Neuron (in vitro differentiated cells): ENCODE results near the gene ARL14EPL.
"Not testable (repeated sequence)": the region's sequence is repeated elsewhere in the genome, so short reads cannot be mapped to it uniquely, and the experiment has no call there.

Experiments
- H2AFZ ChIP-seq: one replicate; pipeline ENCODE4 v1.6.1; 2013; ENCODE audit warnings: low read depth, mild to moderate bottlenecking, inconsistent platforms, low read length, moderate library complexity
- H3K27me3 ChIP-seq: one replicate; pipeline ENCODE4 v1.6.1; 2013; ENCODE audit warnings: low read length; ENCODE audit not compliant: insufficient read depth
- H3K36me3 ChIP-seq: one replicate; pipeline ENCODE4 v1.6.1; 2013; ENCODE audit warnings: low read length; ENCODE audit not compliant: insufficient read depth
- H3K4me1 ChIP-seq: one replicate; pipeline ENCODE4 v1.6.1; 2013; ENCODE audit warnings: low read length; ENCODE audit not compliant: insufficient read depth
- H3K4me3 ChIP-seq: 2 replicates; pipeline ENCODE4 v1.5.1; 2013; ENCODE audit warnings: mild to moderate bottlenecking, low read length, moderate library complexity
- H3K9me3 ChIP-seq: one replicate; pipeline ENCODE4 v1.6.1; 2013; ENCODE audit warnings: low read length

Gene ARL14EPL

GRCh38 chr5:116071211-116071610, 38.9 kb downstream of the ARL14EPL start:
- H3K27me3 ChIP-seq, result no peaks in the 10 kb centered on the region

DNA sequence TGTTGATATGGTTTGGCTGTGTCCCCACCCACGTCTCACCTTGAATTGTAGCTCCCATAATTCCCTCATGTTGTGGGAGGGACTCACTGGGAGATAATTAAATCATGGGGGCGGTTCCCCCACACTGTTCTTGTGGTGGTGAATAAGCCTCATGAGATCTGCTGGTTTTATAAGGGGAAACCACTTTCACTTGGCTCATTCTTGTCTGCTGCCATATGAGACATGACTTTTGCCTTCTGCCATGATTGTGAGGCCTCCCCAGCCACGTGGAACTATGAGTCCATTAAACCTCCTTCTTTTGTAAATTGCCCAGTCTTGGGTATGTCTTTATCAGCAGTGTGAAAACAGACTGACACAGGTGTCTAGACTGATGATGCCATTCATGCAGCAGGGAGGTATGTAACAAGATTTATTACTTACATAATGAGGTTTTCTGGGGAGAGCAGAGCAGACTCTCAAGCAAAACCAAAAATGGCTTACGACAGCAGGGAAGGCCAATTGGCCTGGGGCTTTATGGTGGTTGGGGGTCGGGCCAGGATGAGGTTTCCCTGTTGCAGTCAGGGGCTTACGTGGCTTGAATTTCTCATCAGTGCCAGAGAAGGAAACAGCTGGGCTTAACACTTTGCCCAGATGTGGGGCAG, 43.0 kb downstream of the ARL14EPL start:
- no peak overlapping the region for H2AFZ ChIP-seq
- no peaks in the 10 kb centered on the region for H3K36me3 ChIP-seq
- H3K4me1 ChIP-seq, result no peaks in the 10 kb centered on the region
- no peak overlapping the region for H3K4me3 ChIP-seq
- no peaks in the 10 kb centered on the region for H3K9me3 ChIP-seq
- no peaks in the 10 kb centered on the region for H3K27me3 ChIP-seq

More at GRCh38 chr5:116071211-116071610, 38.9 kb downstream of the ARL14EPL start:
- Histone ChIP-seq H2AFZ (no peak overlapping the region), H3K9me3 (no peaks in the 10 kb centered on the region), H3K4me1 (peaks cover 2% of the 10 kb centered on the region), H3K36me3 (no peaks in the 10 kb centered on the region), H3K4me3 (no peak overlapping the region)

GRCh38 chr5:116076496-116076895, 44.2 kb downstream of the ARL14EPL start:
- Histone ChIP-seq H3K36me3 (no peaks in the 10 kb centered on the region), H3K9me3 (no peaks in the 10 kb centered on the region), H3K27me3 (no peaks in the 10 kb centered on the region), H2AFZ (no peak overlapping the region), H3K4me3 (no peak overlapping the region), H3K4me1 (no peaks in the 10 kb centered on the region)

GRCh38 chr5:116078199-116078598, 45.9 kb downstream of the ARL14EPL start:
- Histone ChIP-seq H3K4me1 (no peaks in the 10 kb centered on the region), H3K9me3 (no peaks in the 10 kb centered on the region), H3K27me3 (no peaks in the 10 kb centered on the region), H3K4me3 (no peak overlapping the region), H3K36me3 (no peaks in the 10 kb centered on the region), H2AFZ (no peak overlapping the region)

DNA sequence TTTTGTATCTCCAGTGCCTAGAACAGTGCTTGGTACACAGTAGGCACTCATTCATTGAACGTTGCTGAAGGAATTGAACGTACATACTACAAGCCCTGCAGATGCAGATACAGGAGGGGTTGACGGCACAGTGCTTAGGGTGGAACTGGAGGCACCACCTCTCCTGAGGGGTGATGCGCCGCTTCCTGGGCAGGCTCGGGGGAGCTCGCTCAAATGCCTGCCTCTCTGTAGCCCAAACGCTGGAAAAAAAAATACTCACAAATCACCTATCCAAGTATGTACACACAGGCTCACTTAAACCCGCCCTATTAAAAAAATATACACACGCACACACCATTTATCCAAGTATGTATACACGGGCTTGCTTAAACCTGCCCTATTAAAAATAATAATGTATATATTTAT, 52.0 kb downstream of the ARL14EPL start:
- peaks cover 15% of the 10 kb centered on the region for H3K4me1 ChIP-seq
- no peaks in the 10 kb centered on the region for H3K27me3 ChIP-seq
- H3K36me3 ChIP-seq, result no peaks in the 10 kb centered on the region
- no peak overlapping the region for H2AFZ ChIP-seq
- peak overlapping the region; percentile 56 for H3K4me3 ChIP-seq
- H3K9me3 ChIP-seq, result no peaks in the 10 kb centered on the region

DNA sequence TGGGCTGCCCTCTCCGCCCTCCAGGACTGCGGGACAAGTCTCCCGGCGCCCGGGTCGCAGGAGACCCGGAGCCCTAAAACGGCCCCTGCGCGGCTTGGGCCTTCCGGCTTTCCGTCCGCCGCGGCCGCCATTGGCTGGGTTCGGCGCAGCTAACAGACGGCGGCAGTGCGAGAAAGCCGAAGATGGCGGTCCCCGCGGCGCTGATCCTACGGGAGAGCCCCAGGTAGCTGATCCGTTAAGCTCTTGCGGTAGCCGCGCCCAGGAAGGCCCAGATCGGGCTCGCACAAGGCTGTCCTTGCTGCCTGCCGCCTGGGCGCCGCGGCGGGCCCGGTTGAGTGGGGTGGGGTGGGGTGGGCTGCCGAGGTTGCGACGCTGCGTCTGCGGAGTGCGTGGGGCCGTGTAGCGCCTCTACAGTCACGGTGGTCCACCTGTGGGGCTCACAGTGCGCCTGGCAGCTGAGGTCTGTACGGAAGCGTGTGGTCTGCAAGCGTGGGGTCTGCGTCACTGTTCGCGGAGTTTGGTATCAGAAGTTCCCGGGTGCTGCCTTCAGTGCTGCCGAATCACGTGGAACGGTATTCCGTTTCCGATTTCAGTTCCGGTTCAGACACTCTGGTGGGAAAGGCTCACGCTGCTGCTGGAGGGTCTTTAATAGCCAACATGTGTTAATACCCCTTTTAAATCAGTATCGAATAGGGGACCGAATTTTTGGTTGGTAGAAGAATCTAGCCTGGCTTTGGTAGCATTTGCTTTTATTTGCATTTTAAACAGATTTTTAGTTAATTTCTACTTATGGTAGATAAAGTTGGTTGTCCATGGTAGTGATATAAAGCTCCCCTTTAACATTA, 52.8 kb downstream of the ARL14EPL start, which contains the start of gene COMMD10:
TSS of gene COMMD10 (plus strand) at position 155 of the 845 bp plus-strand sequence.
- H3K4me1 ChIP-seq, result peaks cover 15% of the 10 kb centered on the region
- peak within 1 kb of the TSS; percentile 56 for H3K4me3 ChIP-seq
- no peaks in the 10 kb centered on the region for H3K36me3 ChIP-seq
- H3K27me3 ChIP-seq, result no peaks in the 10 kb centered on the region
- no peaks in the 10 kb centered on the region for H3K9me3 ChIP-seq
- peak within 1 kb of the TSS; percentile 77 for H2AFZ ChIP-seq

GRCh38 chr5:116086309-116086708, 54.0 kb downstream of the ARL14EPL start:
- not testable (repeated sequence) for H3K36me3 ChIP-seq, H3K27me3 ChIP-seq, H3K9me3 ChIP-seq, H2AFZ ChIP-seq
- Histone ChIP-seq H3K4me1 (peaks cover 15% of the 10 kb centered on the region), H3K4me3 (peak overlapping the region; percentile 56)

- Histone ChIP-seq H3K4me1 (peaks cover 15% of the 10 kb centered on the region), H3K36me3 (peaks cover 13% of the 10 kb centered on the region), H3K27me3 (no peaks in the 10 kb centered on the region), H3K9me3 (no peaks in the 10 kb centered on the region), H3K4me3 (no peak overlapping the region), H2AFZ (no peak overlapping the region)
Measured at GRCh38 chr5:116088062-116088461, 55.8 kb downstream of the ARL14EPL start.

GRCh38 chr5:116090302-116090701, 58.0 kb downstream of the ARL14EPL start:
- Histone ChIP-seq H3K4me3 (no peak overlapping the region), H3K4me1 (peaks cover 8% of the 10 kb centered on the region), H2AFZ (no peak overlapping the region), H3K36me3 (peaks cover 35% of the 10 kb centered on the region), H3K9me3 (no peaks in the 10 kb centered on the region), H3K27me3 (no peaks in the 10 kb centered on the region)

DNA sequence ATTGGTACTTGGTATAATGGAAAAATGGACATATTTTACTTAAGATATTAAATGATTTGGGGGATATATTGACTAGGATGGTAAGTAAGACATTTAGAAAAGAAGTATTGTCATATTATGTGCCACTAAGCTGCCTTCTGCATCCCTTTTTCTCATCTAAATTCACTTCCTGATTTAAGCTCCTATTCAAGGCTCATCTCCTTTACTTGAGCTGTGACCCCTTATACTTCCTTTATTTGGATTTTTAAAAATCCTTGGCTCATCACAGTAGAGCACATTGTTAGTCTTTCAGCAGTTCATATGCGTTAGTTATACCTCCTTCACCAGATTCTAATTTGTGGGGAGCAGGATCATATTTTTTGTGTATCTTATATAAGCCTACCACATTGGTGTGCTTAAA, 59.1 kb downstream of the ARL14EPL start:
- peaks cover 38% of the 10 kb centered on the region for H3K36me3 ChIP-seq
- H3K27me3 ChIP-seq, result no peaks in the 10 kb centered on the region
- H3K9me3 ChIP-seq, result no peaks in the 10 kb centered on the region

DNA sequence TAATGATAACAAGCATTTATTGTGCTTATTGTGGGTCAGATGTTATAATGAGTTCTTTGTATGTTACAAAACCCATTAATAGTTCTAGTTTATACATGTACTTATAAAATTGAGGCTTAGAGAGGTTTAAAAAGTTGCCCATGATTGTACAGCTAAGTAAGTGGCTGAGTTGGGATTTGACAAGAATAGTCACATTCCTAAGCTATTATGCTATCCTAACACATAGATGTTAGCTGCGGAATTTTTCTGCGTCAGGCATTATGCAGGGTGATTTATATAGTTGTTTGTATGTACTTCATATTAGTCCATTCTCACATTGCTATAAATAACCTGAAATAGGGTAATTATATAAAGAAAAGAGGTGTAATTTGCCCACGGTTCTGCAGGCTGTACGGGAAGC, 65.0 kb downstream of the ARL14EPL start:
- H2AFZ ChIP-seq, result no peak overlapping the region
- no peaks in the 10 kb centered on the region for H3K27me3 ChIP-seq
- no peaks in the 10 kb centered on the region for H3K9me3 ChIP-seq
- peaks cover 46% of the 10 kb centered on the region for H3K36me3 ChIP-seq
- no peak overlapping the region for H3K4me3 ChIP-seq
- no peaks in the 10 kb centered on the region for H3K4me1 ChIP-seq

More for the DNA sequence above, 59.1 kb downstream of the ARL14EPL start:
- H2AFZ ChIP-seq, result no peak overlapping the region
- H3K4me1 ChIP-seq, result no peaks in the 10 kb centered on the region
- no peak overlapping the region for H3K4me3 ChIP-seq

DNA sequence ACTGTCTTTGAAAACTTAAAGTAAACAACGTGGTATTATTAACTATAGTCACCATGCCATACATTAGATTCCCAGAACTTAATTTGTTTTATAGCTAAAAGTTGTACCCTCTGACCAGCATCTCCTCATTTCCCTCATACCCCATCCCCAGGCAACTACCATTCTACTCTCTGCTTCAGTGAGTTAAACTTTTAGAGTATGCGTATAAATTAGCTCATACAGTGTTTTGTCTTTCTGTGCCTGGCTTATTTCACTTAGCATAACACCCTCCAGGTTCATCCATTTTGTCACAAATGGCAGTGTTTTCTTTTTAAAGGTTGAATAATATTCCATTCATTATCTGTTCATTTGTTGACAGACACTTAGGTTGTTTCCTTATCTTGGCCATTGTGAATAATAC, 66.7 kb downstream of the ARL14EPL start:
- H3K36me3 ChIP-seq, result peaks cover 30% of the 10 kb centered on the region
- H3K4me3 ChIP-seq, result no peak overlapping the region
- no peak overlapping the region for H2AFZ ChIP-seq
- H3K9me3 ChIP-seq, result no peaks in the 10 kb centered on the region
- no peaks in the 10 kb centered on the region for H3K27me3 ChIP-seq
- no peaks in the 10 kb centered on the region for H3K4me1 ChIP-seq

DNA sequence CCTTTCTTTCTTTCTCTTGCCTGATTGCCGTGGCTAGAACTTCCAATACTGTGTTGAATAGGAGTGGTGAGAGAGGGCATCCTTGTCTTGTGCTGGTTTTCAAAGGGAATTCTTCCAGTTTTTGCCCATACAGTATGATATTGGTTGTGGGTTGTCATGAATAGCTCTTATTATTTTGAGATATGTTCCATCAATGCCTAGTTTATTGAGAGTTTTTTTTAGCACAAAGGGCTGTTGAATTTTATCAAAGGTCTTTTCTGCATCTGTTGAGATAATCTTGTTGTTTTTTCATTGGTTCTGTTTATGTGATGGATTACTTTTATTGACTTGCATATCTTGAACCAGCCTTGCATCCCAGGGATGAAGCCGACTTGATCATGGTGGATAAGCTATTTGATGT, 72.7 kb downstream of the ARL14EPL start:
- not testable (repeated sequence) for H3K9me3 ChIP-seq, H2AFZ ChIP-seq, H3K4me1 ChIP-seq, H3K36me3 ChIP-seq, H3K4me3 ChIP-seq, H3K27me3 ChIP-seq
